Tibial artery (tissue), 4 donors: ENCODE results near the gene CYP3A4.
"Not testable (repeated sequence)": the region's sequence is repeated elsewhere in the genome, so short reads cannot be mapped to it uniquely, and the experiment has no call there.

Experiments used
- DNase-seq, 2 donors: peaks; one replicate each; pipeline ENCODE4 v3.0.0-alpha.2; 2019
- H3K27ac ChIP-seq, 2 donors: fragments of 200-600 bp; sonication (generic) in 1 of 2; 1 replicate in 1 of 2; 2 replicates in 1 of 2; pipeline ENCODE4 v1.5.1; 2018 to 2019; ENCODE audit warnings: mild to moderate bottlenecking in 1 of 2
- H3K27me3 ChIP-seq, 2 donors: fragments of 200-600 bp; sonication (generic) in 1 of 2; one replicate each; pipeline versions ENCODE4 v1.5.1 to v1.6.0; 2016 to 2019
- H3K36me3 ChIP-seq, 3 donors: fragments of 200-600 bp; sonication (generic) in 2 of 3; one replicate each; pipeline ENCODE4 v1.5.1; 2016 to 2019; ENCODE audit warnings: mild to moderate bottlenecking in 2 of 3
- H3K4me1 ChIP-seq, 4 donors: fragments of 200-600 bp; sonication (generic) in 2 of 4; 1 replicate in 3 of 4; 2 replicates in 1 of 4; pipeline ENCODE4 v1.5.1; 2016 to 2019
- H3K4me3 ChIP-seq, 2 donors: fragments of 200-600 bp; sonication (generic) in 1 of 2; 1 replicate in 1 of 2; 2 replicates in 1 of 2; pipeline ENCODE4 v1.5.1; 2018 to 2019; ENCODE audit warnings: mild to moderate bottlenecking in 2 of 2
- H3K9me3 ChIP-seq, 3 donors: fragments of 200-600 bp; sonication (generic) in 1 of 3; one replicate each; pipeline ENCODE4 v1.5.1; 2016 to 2019
- intact Hi-C: fragments of 100-400 bp; cut with DNase I; formaldehyde crosslinking; loops from one replicate; pipeline ENCODE4 v1.15.0; 2023; ENCODE audit warnings: low total_unique reads
- TF ChIP-seq, protein P1 (sequence below), 2 experiments: fragments of 200-600 bp in 1 of 2; fragments of 450-650 bp in 1 of 2; IDR thresholded peaks; one replicate each; pipeline ENCODE4 v1.5.1; 2017 to 2019; ENCODE audit warnings: antibody characterized with exemption in 2 of 2, mild to moderate bottlenecking in 1 of 2, moderate library complexity in 1 of 2

CYP3A4 gene

DNA sequence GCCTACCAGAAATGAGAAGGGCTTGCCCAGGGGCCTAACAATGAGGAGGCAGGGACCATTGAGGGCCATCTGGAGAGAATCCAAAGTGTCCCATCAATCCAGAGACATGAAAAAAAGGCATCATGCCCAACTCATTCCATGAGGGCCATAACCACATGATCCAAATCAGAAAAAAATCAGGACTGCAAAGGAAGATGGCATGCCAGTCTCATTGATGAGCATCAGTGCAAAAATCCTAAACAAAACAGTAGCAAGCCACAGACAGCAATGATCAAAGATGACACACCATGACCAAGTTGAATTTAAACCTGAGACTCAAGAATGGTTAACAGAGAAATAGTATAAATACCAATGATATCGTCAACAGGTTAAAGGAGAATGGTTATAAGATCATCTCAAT is 7.0 kb upstream of the CYP3A4 start:
- H3K36me3 ChIP-seq: no peaks in the 10 kb centered on the region
- DNase-seq: no peak
- H3K27ac ChIP-seq: no peak overlapping the region
- no peak overlapping the region for H3K4me3 ChIP-seq
- H3K4me1 ChIP-seq: no peaks in the 10 kb centered on the region
- no peaks in the 10 kb centered on the region for H3K9me3 ChIP-seq
- H3K27me3 ChIP-seq: no peaks in the 10 kb centered on the region
- TF ChIP-seq, protein P1, sequence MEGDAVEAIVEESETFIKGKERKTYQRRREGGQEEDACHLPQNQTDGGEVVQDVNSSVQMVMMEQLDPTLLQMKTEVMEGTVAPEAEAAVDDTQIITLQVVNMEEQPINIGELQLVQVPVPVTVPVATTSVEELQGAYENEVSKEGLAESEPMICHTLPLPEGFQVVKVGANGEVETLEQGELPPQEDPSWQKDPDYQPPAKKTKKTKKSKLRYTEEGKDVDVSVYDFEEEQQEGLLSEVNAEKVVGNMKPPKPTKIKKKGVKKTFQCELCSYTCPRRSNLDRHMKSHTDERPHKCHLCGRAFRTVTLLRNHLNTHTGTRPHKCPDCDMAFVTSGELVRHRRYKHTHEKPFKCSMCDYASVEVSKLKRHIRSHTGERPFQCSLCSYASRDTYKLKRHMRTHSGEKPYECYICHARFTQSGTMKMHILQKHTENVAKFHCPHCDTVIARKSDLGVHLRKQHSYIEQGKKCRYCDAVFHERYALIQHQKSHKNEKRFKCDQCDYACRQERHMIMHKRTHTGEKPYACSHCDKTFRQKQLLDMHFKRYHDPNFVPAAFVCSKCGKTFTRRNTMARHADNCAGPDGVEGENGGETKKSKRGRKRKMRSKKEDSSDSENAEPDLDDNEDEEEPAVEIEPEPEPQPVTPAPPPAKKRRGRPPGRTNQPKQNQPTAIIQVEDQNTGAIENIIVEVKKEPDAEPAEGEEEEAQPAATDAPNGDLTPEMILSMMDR (IDR thresholded peaks at IDR 0.05): no peak
- intact Hi-C loops: no loop called here

DNA sequence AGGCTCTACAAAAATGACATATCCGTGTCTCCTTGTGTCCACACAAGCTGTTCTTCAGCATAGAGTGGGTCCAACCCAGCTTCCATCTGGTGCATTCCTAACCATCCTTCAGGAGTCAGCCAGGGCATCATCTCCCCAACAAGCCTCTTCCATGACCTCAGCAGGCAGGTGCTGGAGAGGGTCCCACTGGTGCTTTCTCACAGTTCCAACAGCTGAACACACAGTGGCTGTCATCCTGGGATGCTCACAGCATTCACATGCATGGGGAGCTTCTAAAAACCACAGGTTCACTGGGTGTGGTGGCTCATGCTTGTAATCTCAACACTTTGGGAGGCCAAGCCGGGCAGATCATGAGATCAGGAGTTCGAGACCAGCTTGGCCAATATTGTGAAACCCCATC is 6.4 kb upstream of the CYP3A4 start:
- DNase-seq: no peak
- Histone ChIP-seq H3K4me3 (no peak overlapping the region), H3K36me3 (no peaks in the 10 kb centered on the region), H3K27ac (no peak overlapping the region), H3K4me1 (no peaks in the 10 kb centered on the region), H3K27me3 (no peaks in the 10 kb centered on the region), H3K9me3 (no peaks in the 10 kb centered on the region)
- intact Hi-C loops: no loop called here
- TF ChIP-seq, protein P1 (IDR thresholded peaks at IDR 0.05): no peak

DNA sequence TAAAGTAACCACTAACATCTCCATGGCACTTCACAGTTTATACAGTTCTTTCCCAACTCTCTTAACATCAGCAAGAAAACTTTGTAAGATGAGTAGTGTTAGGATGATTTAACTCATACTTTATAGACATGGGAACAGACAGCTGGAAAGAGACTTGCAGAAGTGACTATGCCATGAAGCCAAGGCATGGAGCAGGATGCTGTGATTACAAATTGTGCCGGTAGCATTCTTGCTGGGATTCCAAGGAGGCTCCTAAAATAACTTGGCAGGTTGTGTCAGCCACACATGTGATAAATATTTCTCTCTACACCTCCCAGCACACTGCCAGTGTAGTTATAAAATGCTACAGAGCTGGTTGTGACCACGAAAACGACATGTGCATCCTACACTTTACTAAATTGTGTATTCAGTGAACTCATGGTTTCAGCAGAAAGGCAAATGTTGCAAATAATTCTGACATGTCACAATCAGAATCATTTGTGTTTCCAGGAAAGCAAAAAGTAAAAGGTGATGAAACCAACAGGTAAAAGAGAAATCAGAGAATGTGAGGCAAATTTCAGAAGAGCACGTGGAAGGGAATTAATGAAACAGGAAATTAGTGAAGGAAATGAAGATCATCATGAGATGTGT is 5.6 kb upstream of the CYP3A4 start:
- Histone ChIP-seq H3K9me3 (no peaks in the 10 kb centered on the region), H3K36me3 (no peaks in the 10 kb centered on the region), H3K27me3 (no peaks in the 10 kb centered on the region), H3K27ac (no peak overlapping the region), H3K4me1 (no peaks in the 10 kb centered on the region), H3K4me3 (no peak overlapping the region)
- DNase-seq: no peak
- intact Hi-C loops: no loop called here
- TF ChIP-seq, protein P1 (IDR thresholded peaks at IDR 0.05): no peak

DNA sequence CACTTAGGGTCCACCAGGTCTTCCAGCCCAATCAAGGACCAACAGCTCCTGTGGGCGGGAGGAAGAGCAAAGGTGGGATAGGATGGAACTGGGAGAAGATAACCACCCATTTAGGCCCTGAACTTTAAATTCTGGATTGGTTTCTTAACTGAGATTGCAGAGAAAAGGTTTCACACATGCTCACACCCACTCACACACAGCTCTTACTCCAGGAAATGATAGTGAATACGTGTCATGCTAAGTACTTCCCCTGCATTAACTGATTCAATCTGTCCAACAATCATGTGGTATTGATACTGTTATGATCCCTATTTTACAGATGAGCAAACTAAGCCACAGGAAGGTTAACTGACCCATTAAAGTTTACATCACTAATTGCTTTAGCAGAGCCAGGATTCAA is 4.6 kb upstream of the CYP3A4 start:
- H3K27ac ChIP-seq: no peak overlapping the region
- TF ChIP-seq, protein P1 (IDR thresholded peaks at IDR 0.05): no peak
- H3K27me3 ChIP-seq: no peaks in the 10 kb centered on the region
- DNase-seq: no peak
- intact Hi-C loops: no loop called here
- H3K9me3 ChIP-seq: no peaks in the 10 kb centered on the region
- no peaks in the 10 kb centered on the region for H3K4me1 ChIP-seq
- H3K4me3 ChIP-seq: no peak overlapping the region
- no peaks in the 10 kb centered on the region for H3K36me3 ChIP-seq

DNA sequence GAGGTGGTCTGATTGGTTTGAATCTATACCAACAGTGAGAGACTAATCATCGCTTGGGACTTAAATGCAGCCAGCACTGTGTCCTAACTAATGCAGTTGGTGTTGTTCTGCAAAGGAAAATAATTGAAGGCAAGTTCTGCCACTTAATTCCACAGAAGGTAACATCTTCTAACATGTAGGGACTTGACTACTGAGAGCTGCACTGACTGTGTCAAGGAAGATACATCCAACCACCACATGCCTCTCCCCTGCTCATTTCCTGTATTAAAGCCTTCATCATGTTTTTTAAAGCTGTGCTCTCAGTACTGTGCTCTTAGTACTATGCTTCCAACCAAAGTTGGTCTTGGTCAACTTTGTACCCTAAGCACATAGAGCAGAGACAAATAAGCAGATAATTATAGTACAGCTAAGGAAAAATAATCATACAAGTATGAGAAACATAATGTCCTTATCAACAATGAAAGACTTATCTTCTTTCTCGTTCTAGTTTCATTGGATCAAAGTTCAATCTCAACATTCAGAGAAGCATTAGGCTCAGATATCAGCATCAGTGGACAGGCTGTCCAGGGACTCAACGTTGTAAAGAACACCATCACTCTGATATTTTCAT is 2.8 kb upstream of the CYP3A4 start:
- intact Hi-C loops: no loop called here
- H3K9me3 ChIP-seq: no peaks in the 10 kb centered on the region
- no peaks in the 10 kb centered on the region for H3K27me3 ChIP-seq
- no peak for DNase-seq
- no peaks in the 10 kb centered on the region for H3K4me1 ChIP-seq
- H3K36me3 ChIP-seq: no peaks in the 10 kb centered on the region
- no peak overlapping the region for H3K27ac ChIP-seq
- no peak overlapping the region for H3K4me3 ChIP-seq
- TF ChIP-seq, protein P1 (IDR thresholded peaks at IDR 0.05): no peak

DNA sequence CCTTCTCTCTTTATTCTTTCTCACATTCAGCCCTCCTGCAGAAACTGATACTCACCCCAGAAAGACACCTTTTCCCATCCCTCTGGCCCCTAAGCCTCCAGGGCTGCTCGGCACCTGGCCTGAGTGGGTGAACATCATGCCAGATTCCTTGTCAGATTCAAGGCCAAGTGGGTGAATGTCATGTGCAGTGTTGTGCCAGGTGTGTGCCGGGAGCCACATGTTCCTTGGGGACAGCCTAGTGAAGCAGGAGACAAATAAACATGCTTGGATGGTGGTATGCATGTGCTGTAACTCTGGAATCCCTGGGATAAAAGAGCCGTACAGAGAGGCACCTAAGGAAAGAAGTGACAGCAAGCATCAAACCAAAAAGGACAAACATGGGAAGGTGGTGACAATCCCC is 1.7 kb upstream of the CYP3A4 start:
- H3K27ac ChIP-seq, DNase-seq, H3K36me3 ChIP-seq, intact Hi-C loops, H3K9me3 ChIP-seq, H3K4me3 ChIP-seq, H3K4me1 ChIP-seq, H3K27me3 ChIP-seq: not testable (repeated sequence)
